Ishikawa (cell line): Measurements from ENCODE around the gene YY1AP1.

Experiments used
- EP300 ChIP-seq: IDR thresholded peaks from 2 replicates; pipeline ENCODE4 v1.6.1; 2012; ENCODE audit warnings: borderline replicate concordance
- MAX ChIP-seq: IDR thresholded peaks from 2 replicates; pipeline ENCODE4 v1.6.1; 2012
- NFIC ChIP-seq: IDR thresholded peaks from 2 replicates; pipeline ENCODE4 v1.6.1; 2012
- REST ChIP-seq: IDR thresholded peaks from 2 replicates; pipeline ENCODE4 v1.6.1; 2012; ENCODE audit warnings: low read depth, mild to moderate bottlenecking

- no peak for TF ChIP-seq MAX
- no peak for TF ChIP-seq NFIC
- no peak for TF ChIP-seq REST
- no peak for TF ChIP-seq EP300
Observed at GRCh38 chr1:155698382-155699038, 9.9 kb upstream of the YY1AP1 start.
